G401 (cell line): ENCODE data around the gene DNAJC6. TPM values are rescaled to one million over a fixed set of nuclear protein-coding genes. Genes with fewer than 3 reads are reported as not detected.
"Not testable (repeated sequence)": the region's sequence is repeated elsewhere in the genome, so short reads cannot be mapped to it uniquely, and the experiment has no call there.

ENCODE experiments used
- DNase-seq: peaks from one replicate; pipeline ENCODE4 v3.0.0-alpha.2; 2015; ENCODE audit warnings: low spot score
- in situ Hi-C: cut with HindIII; loops from 2 replicates; pipeline ENCODE4 v1.10.0; 2016; ENCODE audit warnings: low sequenced_read_pairs, mixed read lengths
- total RNA-seq: library from RNA; depleted of rRNA; stranded (reverse); fragments of >200 nt; shearing (Covaris generic); gene quantifications from 2 replicates; pipeline ENCODE4 v1.2.3, GENCODE V29; 2014; rRNA removed

The DNAJC6 gene
- total RNA-seq, 1 experiment from 2014 or later: 1.4 TPM

DNA sequence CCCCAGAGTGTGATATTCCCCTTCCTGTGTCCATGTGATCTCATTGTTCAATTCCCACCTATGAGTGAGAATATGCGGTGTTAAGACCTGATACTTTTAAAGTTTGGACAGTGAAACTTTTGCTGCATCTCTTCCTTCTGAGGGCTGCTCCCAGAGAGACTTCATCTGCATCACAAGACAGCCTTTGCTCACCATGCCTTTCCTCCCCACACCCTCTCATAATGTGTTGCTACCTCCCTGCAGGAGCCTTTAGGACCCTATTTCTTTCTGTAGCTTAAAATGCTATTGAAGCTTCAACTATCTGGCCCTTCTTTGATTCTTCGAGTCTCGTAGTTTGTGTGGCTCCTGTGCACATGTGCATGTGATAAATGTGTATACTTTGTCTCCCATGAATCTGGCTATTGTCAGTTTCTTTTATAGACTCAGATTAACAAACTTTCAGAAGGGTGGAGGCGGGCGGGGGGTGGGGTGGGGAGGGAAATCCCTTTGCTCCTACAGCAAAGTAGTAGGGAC lies 134.8 kb downstream of the DNAJC6 start:
- no peak for DNase-seq
- in situ Hi-C loops: no loop called here

GRCh38 chr1:65445837-65446236 lies 136.5 kb downstream of the DNAJC6 start:
- DNase-seq: no peak
- in situ Hi-C loops: no loop called here

DNA sequence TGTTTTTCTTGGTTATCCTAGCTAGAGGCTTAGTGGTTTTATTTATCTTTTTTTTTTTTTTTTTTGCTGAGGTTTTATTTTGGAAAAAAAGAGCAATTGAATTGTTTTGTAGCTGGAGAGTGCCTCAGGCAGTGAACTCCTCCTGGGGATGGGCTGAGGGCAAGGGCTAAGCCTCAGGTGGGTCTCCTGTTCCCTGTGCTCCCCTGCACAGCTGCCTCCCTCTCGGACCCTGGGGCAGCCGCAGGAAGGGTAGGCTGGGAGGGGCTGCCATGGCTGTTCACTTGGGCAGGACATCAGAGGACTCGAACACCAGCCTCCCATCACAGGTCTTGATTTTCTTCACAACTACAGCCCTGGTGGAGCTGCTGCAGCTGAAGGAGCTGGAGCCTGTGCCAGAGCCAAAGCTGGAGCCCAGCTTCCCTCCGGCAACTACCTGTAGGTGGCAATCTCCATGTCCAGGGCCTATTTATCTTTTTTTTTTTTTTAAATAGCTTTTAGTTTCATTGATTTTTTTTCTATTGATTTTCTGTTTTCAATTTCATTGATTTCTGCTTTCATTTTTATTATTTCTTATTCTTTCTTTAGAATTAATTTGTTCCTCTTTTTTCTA lies 140.0 kb downstream of the DNAJC6 start:
- no peak for DNase-seq
- in situ Hi-C loops: no loop called here

DNA sequence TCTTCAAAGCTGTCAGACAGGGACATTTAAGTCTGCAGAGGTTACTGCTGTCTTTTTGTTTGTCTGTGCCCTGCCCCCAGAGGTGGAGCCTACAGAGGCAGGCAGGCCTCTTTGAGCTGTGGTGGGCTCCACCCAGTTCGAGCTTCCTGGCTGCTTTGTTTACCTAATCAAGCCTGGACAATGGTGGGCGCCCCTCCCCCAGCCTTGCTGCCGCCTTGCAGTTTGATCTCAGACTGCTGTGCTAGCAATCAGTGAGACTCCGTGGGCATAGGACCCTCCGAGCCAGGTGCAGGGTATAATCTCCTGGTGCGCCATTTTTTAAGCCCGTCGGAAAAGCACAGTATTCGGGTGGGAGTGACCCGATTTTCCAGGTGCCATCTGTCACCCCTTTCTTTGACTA lies 146.3 kb downstream of the DNAJC6 start:
- in situ Hi-C loops, DNase-seq: not testable (repeated sequence)

GRCh38 chr1:65456481-65456880 lies 147.1 kb downstream of the DNAJC6 start:
- in situ Hi-C loops: no loop called here
- no peak for DNase-seq

DNA sequence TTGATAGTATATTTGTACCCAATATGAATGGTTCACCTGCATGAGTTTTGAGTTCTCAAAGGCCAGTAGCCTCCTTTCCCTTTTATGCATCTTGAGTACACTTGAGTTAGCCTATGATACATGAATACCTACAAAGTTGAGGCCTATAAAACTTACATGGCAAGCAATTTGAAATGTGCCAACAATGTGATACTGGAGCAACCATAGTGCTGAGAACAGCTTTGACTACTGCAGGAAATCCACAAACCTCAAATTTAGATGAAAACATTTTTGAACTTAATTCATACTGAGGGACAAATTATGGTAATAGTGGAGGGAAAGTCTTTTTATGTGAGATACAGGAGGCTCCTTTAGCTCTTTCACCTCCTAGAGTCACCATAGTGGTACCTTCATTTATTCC lies 148.5 kb downstream of the DNAJC6 start:
- in situ Hi-C loops: no loop called here
- DNase-seq: no peak

GRCh38 chr1:65458730-65459396 lies 149.5 kb downstream of the DNAJC6 start:
- DNase-seq: no peak
- in situ Hi-C loops: no loop called here

- peak; percentile 64 for DNase-seq
- in situ Hi-C loops: no loop called here
These were observed 150.0 kb downstream of the DNAJC6 start for GRCh38 chr1:65459397-65459768.

Other genes starting within 250 kb of the DNAJC6 start
- gene AK4, start 161.3 kb upstream of the DNAJC6 start, total RNA-seq: 4.8 and 14.3 TPM in 2 replicates
- gene LEPR, start 111.1 kb downstream of the DNAJC6 start, total RNA-seq: 4.1 and 4.4 TPM in 2 replicates
- 15.1 and 18.0 TPM in 2 replicates for gene LEPROT, start 111.1 kb downstream of the DNAJC6 start, total RNA-seq